IMR-90 (cell line): ENCODE measurements around the gene TMEM131L. TPM values are rescaled to one million over a fixed set of nuclear protein-coding genes. Genes with fewer than 3 reads are reported as not detected.

Experiments
- ATAC-seq: fragments of 200-7000 bp; cut with Tn5 transposase; 2 replicates; pipeline ENCODE4 v1.9.1; 2020; ENCODE audit warnings: low read depth, mild to moderate bottlenecking, moderate library complexity
- BruUV-seq: library from RNA; stranded (reverse); fragments of 400-500 nt; replicated peaks from 2 replicates; lab custom pipeline; 2021; lab: Mats Ljungman, UMichigan
- CTCF ChIA-PET: fragments of 300-600 bp; formaldehyde crosslinking; extraction: SDS; loops from one replicate; lab custom pipeline; 2021; ENCODE audit warnings: antibody characterized with exemption; lab: Yijun Ruan, JAX
- POLR2A ChIA-PET: fragments of 300-600 bp; sonication (Branson Sonifier 250); formaldehyde crosslinking; loops from one replicate; lab custom pipeline; 2022; ENCODE audit warnings: antibody characterized with exemption; ENCODE audit not compliant: unreplicated experiment; lab: Charles Lee
- DNase-seq: peaks from one replicate; pipeline ENCODE4 v3.0.0; 2013
- H2AFZ ChIP-seq: replicated peaks from 2 replicates; pipeline ENCODE3; 2013; ENCODE audit warnings: low read length, mild to moderate bottlenecking; ENCODE audit not compliant: poor library complexity
- H2AK5ac ChIP-seq: 2 replicates; pipeline ENCODE4 v1.6.1; 2013; ENCODE audit warnings: low read depth, low read length, inconsistent platforms
- H2AK9ac ChIP-seq: replicated peaks from 2 replicates; pipeline ENCODE3; 2013; ENCODE audit warnings: mild to moderate bottlenecking, low read depth, low read length, moderate library complexity; ENCODE audit not compliant: poor library complexity
- H2BK120ac ChIP-seq: 2 replicates; pipeline ENCODE4 v1.6.1; 2013; ENCODE audit warnings: low read depth, low read length, inconsistent platforms
- H2BK15ac ChIP-seq: 3 replicates; pipeline ENCODE4 v1.6.1; 2013; ENCODE audit warnings: low read depth, low read length, inconsistent platforms
- H2BK20ac ChIP-seq: 2 replicates; pipeline ENCODE4 v1.6.1; 2013; ENCODE audit warnings: low read depth, mild to moderate bottlenecking, inconsistent platforms, low read length, moderate library complexity
- H2BK5ac ChIP-seq: 2 replicates; pipeline ENCODE4 v1.6.1; 2013; ENCODE audit warnings: mild to moderate bottlenecking, low read depth, low read length, inconsistent platforms; ENCODE audit not compliant: poor library complexity, severe bottlenecking
- H3K14ac ChIP-seq: replicated peaks from 2 replicates; pipeline ENCODE4 v1.6.1; 2013; ENCODE audit warnings: low read depth, low read length, inconsistent platforms
- H3K18ac ChIP-seq: 2 replicates; pipeline ENCODE4 v1.6.1; 2013; ENCODE audit warnings: low read depth, low read length, control low read depth
- H3K23ac ChIP-seq: 2 replicates; pipeline ENCODE4 v1.6.1; 2013; ENCODE audit warnings: low read depth, low read length, inconsistent platforms
- H3K27ac ChIP-seq: 2 replicates; pipeline ENCODE4 v1.5.1; 2013; ENCODE audit warnings: mild to moderate bottlenecking, control low read depth, low read length; ENCODE audit not compliant: insufficient read depth
- H3K27me3 ChIP-seq: 2 replicates; pipeline ENCODE4 v1.6.1; 2013; ENCODE audit warnings: low read length; ENCODE audit not compliant: control insufficient read depth, insufficient read depth
- H3K36me3 ChIP-seq: 2 replicates; pipeline ENCODE4 v1.6.1; 2013; ENCODE audit warnings: low read length, mixed read lengths; ENCODE audit not compliant: control insufficient read depth, insufficient read depth
- H3K4ac ChIP-seq: 2 replicates; pipeline ENCODE4 v1.6.1; 2013; ENCODE audit warnings: low read depth, low read length, inconsistent platforms
- H3K4me1 ChIP-seq: 2 replicates; pipeline ENCODE4 v1.6.1; 2013; ENCODE audit warnings: low read length, mixed read lengths; ENCODE audit not compliant: control insufficient read depth, insufficient read depth
- H3K4me2 ChIP-seq: 2 replicates; pipeline ENCODE4 v1.6.1; 2013; ENCODE audit warnings: low read depth, mild to moderate bottlenecking, control low read depth, low read length, moderate library complexity
- H3K4me3 ChIP-seq: 2 replicates; pipeline ENCODE4 v1.5.1; 2013; ENCODE audit warnings: low read depth, mild to moderate bottlenecking, control low read depth, low read length, moderate library complexity; ENCODE audit not compliant: insufficient read depth
- H3K56ac ChIP-seq: 2 replicates; pipeline ENCODE4 v1.6.1; 2013; ENCODE audit warnings: low read length, inconsistent platforms; ENCODE audit not compliant: insufficient read depth; ENCODE audit errors: extremely low read depth
- H3K79me1 ChIP-seq, 2 experiments: 2 replicates each; pipeline ENCODE4 v1.6.1; 2013; ENCODE audit warnings: low read length in 2 of 2, inconsistent platforms in 1 of 2, low read depth in 1 of 2
- H3K9ac ChIP-seq: 2 replicates; pipeline ENCODE4 v1.6.1; 2013; ENCODE audit warnings: low read depth, low read length, control low read depth
- H3K9me1 ChIP-seq: 2 replicates; pipeline ENCODE4 v1.6.1; 2013; ENCODE audit warnings: low read length, inconsistent platforms; ENCODE audit not compliant: insufficient read depth
- H3K9me3 ChIP-seq: 2 replicates; pipeline ENCODE4 v1.6.1; 2013; ENCODE audit warnings: low read length; ENCODE audit not compliant: control insufficient read depth, insufficient read depth
- H4K20me1 ChIP-seq: 2 replicates; pipeline ENCODE4 v1.6.1; 2013; ENCODE audit warnings: low read length, inconsistent platforms; ENCODE audit not compliant: insufficient read depth
- H4K5ac ChIP-seq: 2 replicates; pipeline ENCODE4 v1.6.1; 2013; ENCODE audit warnings: mild to moderate bottlenecking, low read depth, low read length, control low read depth
- H4K8ac ChIP-seq, 2 experiments: 2 replicates each; pipeline ENCODE4 v1.6.1; 2013; ENCODE audit warnings: low read depth in 2 of 2, low read length in 2 of 2, control low read depth in 1 of 2, inconsistent platforms in 1 of 2
- H4K91ac ChIP-seq: 2 replicates; pipeline ENCODE4 v1.6.1; 2013; ENCODE audit warnings: low read depth, low read length, inconsistent platforms; ENCODE audit not compliant: insufficient read depth
- BHLHE40 ChIP-seq: fragments of 150-350 bp; IDR thresholded peaks from 2 replicates; pipeline ENCODE4 v1.6.1; 2016; ENCODE audit warnings: mild to moderate bottlenecking, low read depth, low read length
- CEBPB ChIP-seq: IDR thresholded peaks from 2 replicates; pipeline ENCODE4 v1.6.1; 2012; ENCODE audit warnings: low read depth, low read length, improper control_type of control experiment
- CHD1 ChIP-seq: IDR thresholded peaks from 2 replicates; pipeline ENCODE4 v1.6.1; 2012; ENCODE audit warnings: low read depth, low read length, improper control_type of control experiment
- CTCF ChIP-seq: conservative IDR thresholded peaks from 2 replicates; pipeline ENCODE4 v1.5.1; 2012; ENCODE audit warnings: mild to moderate bottlenecking, low read depth, low read length, improper control_type of control experiment
- ELK1 ChIP-seq: fragments of 150-350 bp; IDR thresholded peaks from 2 replicates; pipeline ENCODE4 v1.6.1; 2016; ENCODE audit warnings: low read depth, mild to moderate bottlenecking, low read length, moderate library complexity, borderline replicate concordance
- FOS ChIP-seq: fragments of 150-350 bp; IDR thresholded peaks from 2 replicates; pipeline ENCODE4 v1.6.1; 2016; ENCODE audit warnings: low read depth, low read length
- MAFK ChIP-seq: IDR thresholded peaks from 2 replicates; pipeline ENCODE4 v1.6.1; 2012; ENCODE audit warnings: low read depth, low read length, improper control_type of control experiment
- MAZ ChIP-seq: IDR thresholded peaks from 2 replicates; pipeline ENCODE4 v1.6.1; 2012; ENCODE audit warnings: low read depth, mild to moderate bottlenecking, low read length, improper control_type of control experiment, moderate library complexity, borderline replicate concordance
- MXI1 ChIP-seq: IDR thresholded peaks from 2 replicates; pipeline ENCODE4 v1.6.1; 2012; ENCODE audit warnings: low read depth, mild to moderate bottlenecking, low read length, moderate library complexity, borderline replicate concordance
- POLR2A ChIP-seq: IDR thresholded peaks from 2 replicates; pipeline ENCODE4 v1.6.1; 2012; ENCODE audit warnings: mild to moderate bottlenecking, low read depth, low read length
- RAD21 ChIP-seq: IDR thresholded peaks from 2 replicates; pipeline ENCODE4 v1.6.1; 2012; ENCODE audit warnings: low read length, improper control_type of control experiment
- RFX5 ChIP-seq: IDR thresholded peaks from 2 replicates; pipeline ENCODE4 v1.8.0; 2012; ENCODE audit warnings: low read depth, mild to moderate bottlenecking, low read length, moderate library complexity
- USF2 ChIP-seq: fragments of 150-350 bp; IDR thresholded peaks from 2 replicates; pipeline ENCODE4 v1.6.1; 2017; ENCODE audit warnings: mild to moderate bottlenecking, antibody characterized with exemption, low read length, low read depth
- WGBS, 2 experiments: methylation state at CpG; one replicate each; pipeline versions ENCODE4 v1.1.5 to v1.1.7; 2013; ENCODE audit warnings: missing lambda C conversion rate in 2 of 2; ENCODE audit not compliant: insufficient read length in 1 of 2; ENCODE audit errors: extremely low coverage in 2 of 2; 5-methylcytosine and 5-hydroxymethylcytosine counted together
- dilution Hi-C: fragments of 300-500 bp; cut with HindIII; formaldehyde crosslinking; loops from one replicate; pipeline ENCODE4 v1.14.3; 2018; ENCODE audit warnings: low sequenced_read_pairs; ENCODE audit not compliant: unreplicated experiment
- in situ Hi-C: fragments of 300-500 bp; cut with MboI; formaldehyde crosslinking; loops from 3 replicates; pipeline ENCODE4 v1.14.3; 2019; ENCODE audit warnings: low sequenced_read_pairs, inconsistent platforms, mixed read lengths
- intact Hi-C: fragments of 100-400 bp; cut with micrococcal nuclease; formaldehyde crosslinking; loops from 2 replicates; pipeline ENCODE4 v1.10.0; 2022
- polyA plus RNA-seq, 3 experiments: library from polyadenylated mRNA; depleted of rRNA; stranded (reverse); fragments of >200 nt; gene quantifications; 2 replicates each; pipeline ENCODE4 v1.2.3, GENCODE V29; 2012; ENCODE audit warnings: low replicate concordance in 1 of 3
- total RNA-seq: library from RNA; depleted of rRNA; stranded (reverse); fragments of >200 nt; gene quantifications from 2 replicates; pipeline ENCODE4 v1.2.3, GENCODE V29; 2012

The TMEM131L gene
- total and polyA plus RNA-seq, 2 of the 4 experiments (the other 2 are of a cell fraction) = 8.4 to 23.8 TPM

- no peak for DNase-seq
- no peak overlapping the region for H3K56ac ChIP-seq
- no CpG with 5 or more reads among the region's 8 CpGs for WGBS, 2 experiments
- H3K4me3 ChIP-seq = no peak overlapping the region
- H3K9me3 ChIP-seq = no peaks in the 10 kb centered on the region
- no peak overlapping the region for H3K27ac ChIP-seq
- H2BK5ac ChIP-seq = no peak overlapping the region
- no TSS peak for BruUV-seq
- H3K79me1 ChIP-seq = no peaks in the 10 kb centered on the region
- intact Hi-C loops (no loop called here), in situ Hi-C loops (loop anchor here (25.0 kb wide), 1 partner anchor 754 kb away; no protein-coding TSS in a partner anchor), dilution Hi-C loops (no loop called here)
- POLR2A ChIA-PET = no interaction called here
- no peak overlapping the region for H2BK20ac ChIP-seq
- ATAC-seq = no peak
- H3K4ac ChIP-seq = no peak overlapping the region
- H2BK120ac ChIP-seq = no peak overlapping the region
- no peak overlapping the region for H3K9ac ChIP-seq
- no peak overlapping the region for H4K5ac ChIP-seq
- CTCF ChIA-PET = no interaction called here
- no peak overlapping the region for H2AK5ac ChIP-seq
- peaks cover 13% of the 10 kb centered on the region; the same call in 1 of the 2 replicates for H3K36me3 ChIP-seq
- TF ChIP-seq CTCF (no peak), MAFK (no peak), POLR2A (no peak), MAZ (no peak), FOS (no peak), RFX5 (no peak), CHD1 (no peak), USF2 (no peak), BHLHE40 (no peak), ELK1 (no peak), CEBPB (no peak), MXI1 (no peak), RAD21 (no peak)
- no peak overlapping the region for H3K4me2 ChIP-seq
- no peak overlapping the region for H4K91ac ChIP-seq
- H4K8ac ChIP-seq = no peak overlapping the region
- H2AFZ ChIP-seq = no peak overlapping the region
- H4K20me1 ChIP-seq = no peaks in the 10 kb centered on the region
- H3K14ac ChIP-seq = no peak overlapping the region
- no peak overlapping the region for H2AK9ac ChIP-seq
- no peak overlapping the region for H3K23ac ChIP-seq
- H2BK15ac ChIP-seq = no peak overlapping the region
- H3K9me1 ChIP-seq = no peaks in the 10 kb centered on the region; the same call in 1 of the 2 replicates
- no peak overlapping the region for H3K18ac ChIP-seq
- no peaks in the 10 kb centered on the region for H3K4me1 ChIP-seq
- no peaks in the 10 kb centered on the region for H3K27me3 ChIP-seq
These were observed 125.3 kb downstream of the TMEM131L start for GRCh38 chr4:153591441-153591840.
